ENCODE measurements around the gene EEF1G. TPM values are rescaled to one million over a fixed set of nuclear protein-coding genes. Genes with fewer than 3 reads are reported as not detected.
"Not testable (repeated sequence)": the region's sequence is repeated elsewhere in the genome, so short reads cannot be mapped to it uniquely, and the experiment has no call there.

The EEF1G gene
- total RNA-seq, 2 experiments from 2014 or later: 878 to 1,201 TPM

DNA sequence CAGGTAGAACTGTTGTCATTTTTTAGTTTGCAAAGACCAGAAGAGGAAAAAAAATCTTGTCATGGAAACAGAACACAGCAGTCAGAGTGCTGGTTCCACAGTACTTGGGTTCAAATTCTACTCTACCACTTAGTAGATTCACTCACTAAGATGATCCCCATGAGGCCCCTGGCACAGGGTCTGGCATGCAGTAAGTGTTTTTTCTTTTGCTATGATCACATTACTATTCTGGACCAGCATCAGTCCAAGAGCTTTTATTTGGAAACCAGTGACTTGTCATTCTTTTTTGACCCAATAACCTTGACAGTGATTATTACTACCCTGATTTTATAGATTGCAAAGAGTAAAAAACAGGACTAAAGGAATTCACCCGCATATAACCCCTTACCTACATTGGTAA lies 4.1 kb downstream of the EEF1G start:
- Mint-ChIP-seq H3K27me3 (no peaks in the 10 kb centered on the region), H3K9me3 (ENCODE audit: low read depth) (no peaks in the 10 kb centered on the region), H3K36me3 (peaks cover 58% of the 10 kb centered on the region), H3K4me3 (no peak overlapping the region), H3K4me1 (peaks cover 67% of the 10 kb centered on the region), H3K27ac (peak overlapping the region; percentile 57)
- CTCF ChIA-PET: interaction anchor here (1.1 to 7.3 kb wide), 6 partner anchors 10 to 175 kb away, joined by 4 to 60 read pairs (median 26); no protein-coding TSS in a partner anchor
- no peak for DNase-seq
- ATAC-seq: no peak

DNA sequence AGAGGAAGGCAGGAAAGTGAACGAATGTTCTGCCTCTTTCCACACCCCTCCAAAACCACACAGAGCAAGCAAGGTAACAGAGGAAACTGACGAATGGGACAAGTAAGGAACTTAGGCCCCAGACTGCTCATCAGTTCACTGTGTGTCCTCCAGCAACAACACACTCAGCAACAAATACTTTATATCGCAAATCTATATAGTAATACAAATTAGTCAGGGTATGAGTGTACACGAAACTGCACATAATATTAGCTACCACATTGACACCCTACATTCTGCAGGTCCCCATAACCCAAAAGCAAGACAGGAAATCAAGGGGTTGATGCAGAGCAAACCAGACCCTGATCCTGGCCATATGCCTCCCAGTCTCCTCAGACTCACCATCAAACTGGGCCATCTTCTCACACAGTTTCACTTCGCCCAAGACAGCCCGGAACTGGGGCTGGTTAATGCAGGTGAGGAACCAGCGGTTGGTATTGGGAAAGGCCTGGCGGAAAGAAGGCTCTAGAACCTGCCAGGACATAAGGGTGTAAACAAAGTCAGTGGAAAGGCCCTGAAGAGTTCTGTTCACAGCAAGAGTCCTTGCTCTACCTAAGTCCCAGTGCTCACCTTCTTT lies 6.6 kb downstream of the EEF1G start:
- H3K9me3 Mint-ChIP-seq (ENCODE audit: low read depth): no peaks in the 10 kb centered on the region
- H3K4me3 Mint-ChIP-seq: no peak overlapping the region
- peaks cover 57% of the 10 kb centered on the region for H3K36me3 Mint-ChIP-seq
- DNase-seq (no peak), ATAC-seq (peak; percentile 54)
- H3K27ac Mint-ChIP-seq: peak overlapping the region; percentile 86
- no peaks in the 10 kb centered on the region for H3K27me3 Mint-ChIP-seq
- CTCF ChIA-PET: interaction anchor here (1.0 to 7.3 kb wide), 6 partner anchors 10 to 172 kb away, joined by 3 to 47 read pairs (median 8); no protein-coding TSS in a partner anchor
- peaks cover 67% of the 10 kb centered on the region for H3K4me1 Mint-ChIP-seq

- Mint-ChIP-seq H3K27me3 (no peaks in the 10 kb centered on the region), H3K4me1 (peaks cover 64% of the 10 kb centered on the region), H3K4me3 (no peak overlapping the region), H3K27ac (peak overlapping the region; percentile 61), H3K9me3 (ENCODE audit: low read depth) (no peaks in the 10 kb centered on the region), H3K36me3 (peaks cover 54% of the 10 kb centered on the region)
- no peak for DNase-seq
- ATAC-seq: no peak
- CTCF ChIA-PET: interaction anchor here (0.6 to 7.3 kb wide), 9 partner anchors 9 to 173 kb away, joined by 3 to 47 read pairs (median 5); partner anchors contain the start of gene TUT1
Observed at GRCh38 chr11:62566247-62566646, 7.4 kb downstream of the EEF1G start.

- ATAC-seq (no peak), DNase-seq (no peak)
- no peak overlapping the region for H3K4me3 Mint-ChIP-seq
- CTCF ChIA-PET: interaction anchor here (1.3 to 7.3 kb wide), 6 partner anchors 14 to 170 kb away, joined by 3 to 47 read pairs (median 8); partner anchors contain the start of gene TUT1
- no peaks in the 10 kb centered on the region for H3K27me3 Mint-ChIP-seq
- H3K27ac Mint-ChIP-seq: peak overlapping the region; percentile 14
- H3K9me3 Mint-ChIP-seq (ENCODE audit: low read depth): no peaks in the 10 kb centered on the region
- peaks cover 56% of the 10 kb centered on the region for H3K36me3 Mint-ChIP-seq
- H3K4me1 Mint-ChIP-seq: peaks cover 66% of the 10 kb centered on the region
Observed at GRCh38 chr11:62565100-62565802, 8.4 kb downstream of the EEF1G start.

- Mint-ChIP-seq H3K4me1 (peaks cover 73% of the 10 kb centered on the region), H3K36me3 (peaks cover 55% of the 10 kb centered on the region), H3K27ac (peak overlapping the region; percentile 71)
- H3K9me3 Mint-ChIP-seq (ENCODE audit: low read depth); H3K27me3 Mint-ChIP-seq; ATAC-seq; DNase-seq; H3K4me3 Mint-ChIP-seq: not testable (repeated sequence)
- CTCF ChIA-PET: interaction anchor here (1.3 to 12.5 kb wide), 9 partner anchors 10 to 166 kb away, joined by 3 to 354 read pairs (median 16); partner anchors contain the start of genes AHNAK and EEF1G
Observed at GRCh38 chr11:62561677-62562230, 11.9 kb downstream of the EEF1G start.

- peak overlapping the region; percentile 86 for H3K27ac Mint-ChIP-seq
- peaks cover 2% of the 10 kb centered on the region for H3K27me3 Mint-ChIP-seq
- peaks cover 46% of the 10 kb centered on the region for H3K36me3 Mint-ChIP-seq
- no peak overlapping the region for H3K4me3 Mint-ChIP-seq
- no peak for ATAC-seq
- peak; percentile 87 for DNase-seq
- H3K9me3 Mint-ChIP-seq (ENCODE audit: low read depth): no peaks in the 10 kb centered on the region
- CTCF ChIA-PET: interaction anchor here (1.0 to 12.5 kb wide), 20 partner anchors 9 to 300 kb away, joined by 3 to 354 read pairs (median 5); partner anchors contain the start of genes AHNAK, EEF1G, SCGB1A1 and TUT1
- H3K4me1 Mint-ChIP-seq: peaks cover 74% of the 10 kb centered on the region
Observed at GRCh38 chr11:62560566-62561103, 13.1 kb downstream of the EEF1G start.

DNA sequence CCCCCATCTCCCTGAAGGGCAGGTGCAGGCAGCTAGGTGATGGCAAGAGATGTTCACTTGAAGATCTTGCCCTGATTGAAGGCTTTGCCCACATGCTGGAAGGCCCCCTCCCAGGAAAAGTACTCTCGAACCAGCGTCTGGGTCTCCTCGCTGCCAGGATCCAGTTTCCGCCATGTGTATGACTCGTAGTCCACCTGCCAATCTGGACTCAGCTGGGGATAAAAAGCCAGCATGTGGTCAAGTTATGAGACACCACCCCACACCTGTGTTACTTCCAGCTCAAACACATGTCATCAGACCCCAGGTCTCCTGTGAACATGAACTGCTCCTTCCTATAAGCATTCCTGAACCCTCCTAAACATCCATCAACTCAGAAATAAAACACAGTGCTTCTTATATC lies 14.1 kb downstream of the EEF1G start:
- not testable (repeated sequence) for ATAC-seq; H3K9me3 Mint-ChIP-seq (ENCODE audit: low read depth); H3K27me3 Mint-ChIP-seq; H3K4me3 Mint-ChIP-seq; DNase-seq
- H3K27ac Mint-ChIP-seq: peak overlapping the region; percentile 86
- peaks cover 44% of the 10 kb centered on the region for H3K36me3 Mint-ChIP-seq
- H3K4me1 Mint-ChIP-seq: peaks cover 80% of the 10 kb centered on the region
- CTCF ChIA-PET: interaction anchor here (0.6 to 12.5 kb wide), 16 partner anchors 8 to 170 kb away, joined by 3 to 354 read pairs (median 5); partner anchors contain the start of genes AHNAK, EEF1G and TUT1

DNA sequence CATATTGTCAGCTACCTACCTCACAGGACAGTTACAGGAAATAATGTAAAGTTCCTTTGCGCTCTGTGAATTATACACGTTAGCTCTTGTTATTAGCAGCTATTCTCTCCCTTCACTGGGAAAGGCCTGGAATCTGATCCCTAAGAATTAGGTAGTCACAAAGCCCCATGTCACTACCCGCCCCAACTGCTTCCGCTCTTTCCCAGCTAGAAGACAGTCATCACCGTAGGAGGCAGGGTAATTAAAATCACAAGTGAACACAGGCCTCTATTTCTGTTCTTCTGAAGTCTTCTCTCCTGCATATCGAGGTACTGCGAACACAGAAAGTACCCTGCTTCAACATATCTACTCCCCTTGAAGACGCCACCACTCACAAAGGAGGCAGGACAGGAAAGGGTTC lies 14.5 kb downstream of the EEF1G start:
- Mint-ChIP-seq H3K9me3 (ENCODE audit: low read depth) (no peaks in the 10 kb centered on the region), H3K36me3 (peaks cover 44% of the 10 kb centered on the region), H3K27ac (peak overlapping the region; percentile 86), H3K27me3 (peaks cover 2% of the 10 kb centered on the region), H3K4me1 (peaks cover 84% of the 10 kb centered on the region), H3K4me3 (peak overlapping the region; percentile 19)
- ATAC-seq: no peak
- no peak for DNase-seq
- CTCF ChIA-PET: interaction anchor here (0.6 to 12.5 kb wide), 13 partner anchors 8 to 227 kb away, joined by 3 to 354 read pairs (median 5); partner anchors contain the start of genes AHNAK, EEF1G and TUT1

DNA sequence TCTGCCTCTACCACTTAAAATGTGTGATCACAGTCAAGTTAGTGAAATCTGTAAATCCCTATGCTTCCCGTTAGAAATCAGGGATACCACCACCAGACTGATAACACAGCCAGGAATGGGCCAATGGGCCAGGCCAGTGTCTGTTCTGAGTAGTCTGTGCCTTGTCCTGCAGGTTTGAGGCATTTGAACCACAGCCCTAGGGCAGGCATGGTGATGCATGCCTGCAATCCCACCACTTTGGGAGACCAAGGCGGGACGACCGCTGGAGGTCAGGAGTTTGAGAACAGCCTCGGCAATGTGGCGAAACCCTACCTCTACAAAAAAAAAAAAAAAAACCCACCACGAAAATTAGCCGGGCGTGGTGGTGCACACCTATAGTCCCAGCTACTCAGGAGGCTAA lies 15.0 kb downstream of the EEF1G start:
- Mint-ChIP-seq H3K9me3 (ENCODE audit: low read depth) (no peaks in the 10 kb centered on the region), H3K27ac (peak overlapping the region; percentile 96), H3K4me3 (peak overlapping the region; percentile 48), H3K4me1 (peaks cover 86% of the 10 kb centered on the region), H3K36me3 (peaks cover 41% of the 10 kb centered on the region), H3K27me3 (peaks cover 2% of the 10 kb centered on the region)
- DNase-seq (no peak), ATAC-seq (no peak)
- CTCF ChIA-PET: interaction anchor here (0.6 to 12.5 kb wide), 11 partner anchors 13 to 228 kb away, joined by 3 to 354 read pairs (median 6); partner anchors contain the start of genes AHNAK, EEF1G and TUT1

DNA sequence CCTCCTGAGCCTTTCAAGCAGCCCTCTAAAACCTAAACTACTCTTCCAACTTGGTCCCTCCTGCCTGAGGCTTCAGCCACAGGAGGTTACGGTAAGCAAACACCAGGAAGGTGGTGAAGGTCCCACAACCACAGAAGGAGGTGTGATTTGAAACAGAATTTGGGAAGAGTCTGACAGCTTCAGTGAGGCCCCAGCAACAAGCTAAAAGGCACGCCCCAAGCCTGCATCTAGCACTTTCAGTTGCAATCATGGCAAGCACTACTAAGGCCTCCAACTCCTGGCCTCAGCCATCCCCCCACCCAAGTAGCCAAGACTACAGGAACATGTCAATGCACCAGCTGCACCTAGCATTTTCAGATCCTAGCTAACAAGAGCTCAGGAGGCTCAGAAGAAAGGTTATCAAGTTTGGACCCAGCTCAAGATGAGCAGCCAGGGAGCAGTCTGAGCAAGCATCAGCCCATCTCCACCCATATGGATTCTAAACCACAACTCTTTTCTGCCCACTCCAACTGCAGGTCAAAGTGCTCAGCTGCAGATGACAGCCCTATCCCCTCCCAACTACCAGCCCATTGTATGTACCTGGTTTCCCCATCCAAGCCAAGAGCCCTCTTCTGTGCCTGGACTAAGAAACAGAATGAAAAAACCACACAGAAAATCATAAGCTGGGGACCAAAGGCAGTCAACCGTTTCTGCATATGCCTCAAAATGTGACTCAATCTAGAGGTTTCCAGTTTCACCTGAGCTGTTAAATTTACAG lies 16.6 kb downstream of the EEF1G start:
- ATAC-seq: peak; percentile 43
- CTCF ChIA-PET: interaction anchor here (0.6 to 12.5 kb wide), 16 partner anchors 10 to 321 kb away, joined by 3 to 354 read pairs (median 4); partner anchors contain the start of genes AHNAK, EEF1G, EML3 and LBHD1
- peaks cover 35% of the 10 kb centered on the region for H3K36me3 Mint-ChIP-seq
- peaks cover 94% of the 10 kb centered on the region for H3K4me1 Mint-ChIP-seq
- H3K27ac Mint-ChIP-seq: peak overlapping the region; percentile 96
- peaks cover 2% of the 10 kb centered on the region for H3K27me3 Mint-ChIP-seq
- peak; percentile 95 for DNase-seq
- peak overlapping the region; percentile 65 for H3K4me3 Mint-ChIP-seq
- H3K9me3 Mint-ChIP-seq (ENCODE audit: low read depth): no peaks in the 10 kb centered on the region

DNA sequence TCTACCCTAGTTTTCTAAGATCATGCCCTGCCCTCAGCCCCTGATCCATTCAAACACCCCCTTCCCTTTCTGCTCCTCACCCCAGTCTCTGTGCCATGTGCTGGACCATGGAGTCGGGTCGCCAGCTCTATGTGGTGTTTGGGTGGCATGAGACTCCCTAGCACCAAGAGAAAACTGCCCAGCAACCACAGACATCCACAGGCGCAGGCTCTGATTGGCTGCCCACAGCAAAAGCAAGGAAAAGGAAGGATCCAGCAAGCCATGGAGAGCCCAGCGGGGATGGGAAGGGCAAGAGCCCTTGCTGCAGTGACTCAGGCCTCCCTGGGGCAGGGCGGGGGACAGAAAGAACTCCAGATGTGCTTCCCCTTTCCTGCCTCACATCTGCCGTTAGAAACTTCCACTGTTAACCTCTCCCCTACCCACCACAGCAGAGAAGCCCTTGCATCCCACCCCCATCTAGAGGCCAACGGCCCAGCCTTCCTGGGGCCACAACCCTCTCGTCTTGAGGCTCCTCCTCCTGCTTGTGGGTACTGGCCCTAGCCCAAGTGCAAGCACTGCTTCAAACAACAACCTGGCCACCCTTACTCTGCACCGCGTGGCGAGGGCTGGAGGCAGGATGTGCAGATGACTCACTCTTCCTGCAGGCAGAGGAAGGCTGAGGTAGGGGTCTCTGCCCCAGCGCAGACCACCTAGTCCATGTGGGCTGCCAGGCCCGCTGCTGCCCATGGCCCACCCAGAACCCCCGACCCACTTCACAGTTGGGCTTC lies 17.4 kb downstream of the EEF1G start:
- peak; percentile 98 for DNase-seq
- CTCF ChIA-PET: interaction anchor here (0.7 to 12.5 kb wide), 16 partner anchors 11 to 166 kb away, joined by 3 to 354 read pairs (median 5); partner anchors contain the start of genes AHNAK, EEF1G, EML3 and LBHD1
- peaks cover 96% of the 10 kb centered on the region for H3K4me1 Mint-ChIP-seq
- H3K27me3 Mint-ChIP-seq: peaks cover 2% of the 10 kb centered on the region
- H3K9me3 Mint-ChIP-seq (ENCODE audit: low read depth): no peaks in the 10 kb centered on the region
- peak overlapping the region; percentile 65 for H3K4me3 Mint-ChIP-seq
- peak overlapping the region; percentile 96 for H3K27ac Mint-ChIP-seq
- ATAC-seq: peak; percentile 64
- H3K36me3 Mint-ChIP-seq: peaks cover 29% of the 10 kb centered on the region

Data from activated CD8-positive, alpha-beta memory T cell treated with anti-CD3 and anti-CD28 coated beads, Interleukin-2, amount 10 ng/mL, durations not matched to agents 7 days and 5 days (primary cell).